ENCODE results near the gene MMP14. TPM values are rescaled to one million over a fixed set of nuclear protein-coding genes. Genes with fewer than 3 reads are reported as not detected.

Gene MMP14
- total and polyA plus RNA-seq, 9 of the 15 experiments (the other 6 are each of a cell fraction or from before 2014, with no cell fraction given) = 0.36 to 5.8 (median 1.3) TPM; not detected in 2

DNA sequence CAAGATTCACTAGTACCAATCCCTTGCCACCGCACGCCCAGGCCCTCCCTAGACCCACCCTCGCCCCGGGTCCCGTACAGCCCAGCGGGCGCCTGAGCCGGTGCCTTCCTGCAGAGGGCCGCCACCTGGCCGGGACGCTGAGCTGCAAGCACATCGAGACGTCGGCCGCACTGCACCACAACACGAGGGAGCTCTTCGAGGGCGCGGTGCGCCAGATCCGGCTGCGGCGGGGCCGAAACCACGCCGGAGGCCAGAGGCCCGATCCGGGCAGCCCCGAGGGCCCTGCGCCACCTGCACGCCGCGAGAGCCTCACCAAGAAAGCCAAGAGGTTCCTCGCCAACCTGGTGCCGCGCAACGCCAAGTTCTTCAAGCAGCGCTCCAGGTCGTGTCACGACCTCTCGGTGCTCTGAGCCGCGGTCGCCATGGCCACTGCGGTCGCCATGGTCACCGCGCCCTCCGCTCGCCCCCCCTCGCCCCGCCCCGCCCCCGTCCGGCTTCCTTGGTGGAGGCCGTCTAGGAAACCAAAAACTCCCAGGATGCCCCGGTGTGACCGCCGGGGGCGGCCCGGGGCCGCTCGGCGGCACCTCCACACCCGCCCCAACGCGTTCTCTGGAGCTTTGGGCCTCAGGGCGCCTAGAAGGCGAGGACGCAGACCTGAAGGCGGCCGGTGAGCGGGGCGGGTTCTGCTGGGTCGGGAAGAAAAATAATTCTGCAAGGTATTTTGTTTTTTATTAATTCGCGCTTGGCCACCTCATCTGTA lies 50.3 kb downstream of the MMP14 start (continued):
- TF ChIP-seq MGA (IDR thresholded peaks at IDR 0.05) (peak; percentile 99), LEF1 (IDR thresholded peaks at IDR 0.05) (no peak), NR2C1 (IDR thresholded peaks at IDR 0.05) (no peak), NR2C1 (tag; IDR thresholded peaks at IDR 0.05) (peak; percentile 38; the same call in 1 of the 2 replicates), CBFB (CRISPR knock-in tag; IDR thresholded peaks at IDR 0.05) (peak; percentile 58; the same call in 1 of the 2 replicates), MXD1 (CRISPR knock-in tag; IDR thresholded peaks at IDR 0.05; ENCODE audit: borderline replicate concordance, poor library complexity, severe bottlenecking) (peak; percentile 2), NR4A1 (CRISPR knock-in tag; IDR thresholded peaks at IDR 0.05) (0 out of 2 replicates have a peak, but pooled peaks have one; percentile 61), NR4A1 (tag; IDR thresholded peaks at IDR 0.05) (no peak), FOXO4 (CRISPR knock-in tag; IDR thresholded peaks at IDR 0.05) (no peak), CEBPB (tag; IDR thresholded peaks at IDR 0.05) (no peak), RBBP5 (IDR thresholded peaks at IDR 0.05; ENCODE audit: borderline replicate concordance, insufficient read depth, low read length, poor library complexity, severe bottlenecking) (peak; percentile 47)
- TF ChIP-seq, protein P1, sequence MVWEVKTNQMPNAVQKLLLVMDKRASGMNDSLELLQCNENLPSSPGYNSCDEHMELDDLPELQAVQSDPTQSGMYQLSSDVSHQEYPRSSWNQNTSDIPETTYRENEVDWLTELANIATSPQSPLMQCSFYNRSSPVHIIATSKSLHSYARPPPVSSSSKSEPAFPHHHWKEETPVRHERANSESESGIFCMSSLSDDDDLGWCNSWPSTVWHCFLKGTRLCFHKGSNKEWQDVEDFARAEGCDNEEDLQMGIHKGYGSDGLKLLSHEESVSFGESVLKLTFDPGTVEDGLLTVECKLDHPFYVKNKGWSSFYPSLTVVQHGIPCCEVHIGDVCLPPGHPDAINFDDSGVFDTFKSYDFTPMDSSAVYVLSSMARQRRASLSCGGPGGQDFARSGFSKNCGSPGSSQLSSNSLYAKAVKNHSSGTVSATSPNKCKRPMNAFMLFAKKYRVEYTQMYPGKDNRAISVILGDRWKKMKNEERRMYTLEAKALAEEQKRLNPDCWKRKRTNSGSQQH (CRISPR knock-in tag; IDR thresholded peaks at IDR 0.05) = no peak

Measured in K562 (cell line).